NCI-H1417 (cell line): ENCODE results near the gene GRM3.

Experiments used
- DNase-seq, 3 experiments: peaks; one replicate each; lab custom pipeline; 2025; lab: John Stamatoyannopoulos, UW

The GRM3 gene

DNA sequence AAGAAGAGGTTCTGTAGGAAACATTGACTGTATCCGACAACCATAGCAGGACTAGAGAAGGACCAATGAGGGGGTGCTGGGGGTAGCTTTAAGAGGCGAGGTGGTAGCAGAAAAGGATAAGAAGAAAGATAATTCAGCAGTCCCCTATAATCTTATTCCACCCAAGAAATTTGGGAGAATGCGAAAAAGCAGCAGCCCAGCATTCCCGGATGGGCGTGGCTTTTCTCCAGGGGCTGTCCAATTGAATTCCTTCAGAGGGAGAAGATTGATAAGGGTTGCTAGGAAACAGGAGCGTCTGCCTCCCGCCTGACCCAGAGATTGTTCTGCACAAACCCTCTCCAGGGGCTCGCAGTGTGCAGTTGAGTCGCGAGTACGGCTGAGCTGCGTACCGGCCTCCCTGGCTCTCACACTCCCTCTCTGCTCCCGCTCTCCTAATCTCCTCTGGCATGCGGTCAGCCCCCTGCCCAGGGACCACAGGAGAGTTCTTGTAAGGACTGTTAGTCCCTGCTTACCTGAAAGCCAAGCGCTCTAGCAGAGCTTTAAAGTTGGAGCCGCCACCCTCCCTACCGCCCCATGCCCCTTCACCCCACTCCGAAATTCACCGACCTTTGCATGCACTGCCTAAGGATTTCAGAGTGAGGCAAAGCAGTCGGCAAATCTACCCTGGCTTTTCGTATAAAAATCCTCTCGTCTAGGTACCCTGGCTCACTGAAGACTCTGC, at the start of gene GRM3:
Gene GRM3 (plus strand): TSS at position 349 of the 721 bp plus-strand sequence. CDS start 121,237 bp downstream, outside the sequence.
- no peak for DNase-seq

DNA sequence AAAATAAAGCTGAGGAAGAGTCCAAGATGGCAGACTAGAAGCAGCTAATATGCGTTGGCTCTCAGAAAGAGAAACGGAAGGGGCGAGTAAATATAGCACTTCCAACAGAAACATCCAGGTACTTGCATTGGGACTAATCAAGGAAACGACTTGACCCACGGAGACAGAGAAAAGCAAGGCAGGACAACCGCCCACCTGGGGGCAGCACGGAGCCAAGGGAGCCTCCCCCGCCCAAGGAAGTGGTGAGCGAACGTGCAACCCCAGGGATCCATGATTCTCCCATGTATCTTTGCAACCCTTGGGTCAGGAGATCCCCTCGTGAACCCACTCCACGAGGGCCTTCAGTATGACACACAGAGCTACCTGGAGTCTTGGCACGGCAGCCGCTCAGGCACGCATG, 45.4 kb upstream of the GRM3 start:
- DNase-seq = peak in 1 of 3 experiments; percentile 25

GRCh38 chr7:86598721-86599120, 45.0 kb upstream of the GRM3 start:
- DNase-seq = no peak

DNA sequence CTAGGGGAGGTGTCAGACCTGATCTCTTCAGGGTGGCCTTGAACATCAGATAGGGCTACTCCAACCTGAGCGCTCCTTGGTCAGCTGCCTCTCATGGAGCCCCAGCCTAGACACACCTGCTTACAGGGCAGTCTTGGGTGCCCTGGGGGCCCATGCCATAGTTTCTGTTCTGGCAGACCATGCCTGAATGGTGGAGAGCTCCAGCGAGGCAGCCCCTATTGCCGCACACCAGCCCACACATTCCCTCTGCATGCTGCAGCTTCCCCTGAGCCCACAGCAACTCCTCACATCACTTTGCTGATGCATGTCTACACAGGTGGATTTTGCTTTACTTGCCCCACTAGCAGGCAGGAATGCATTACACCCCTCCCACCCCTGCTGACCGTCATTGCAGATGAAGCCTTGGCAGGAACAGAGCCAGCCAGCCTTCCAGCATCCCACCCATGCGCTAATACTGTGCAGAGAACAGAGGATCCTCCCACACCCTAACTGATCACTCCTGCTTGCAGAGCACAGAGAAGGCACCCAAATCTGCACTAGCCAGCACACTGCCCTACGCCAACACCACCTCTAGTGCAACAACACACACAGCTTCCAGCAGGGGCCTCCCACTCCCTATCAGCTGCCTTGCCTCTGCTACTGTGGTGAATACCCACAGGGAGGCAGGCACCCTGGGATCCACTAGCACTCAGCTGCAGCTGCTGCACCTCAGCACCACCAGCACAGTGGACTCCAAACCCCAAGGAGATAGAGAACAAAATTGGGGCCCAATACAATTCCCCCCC, 43.0 kb upstream of the GRM3 start:
- peak in 1 of 3 experiments; percentile 19 for DNase-seq

- peak in 1 of 3 experiments; percentile 16 for DNase-seq
These were observed 28.0 kb upstream of the GRM3 start for GRCh38 chr7:86615711-86616110.

GRCh38 chr7:86644282-86645224, 844 bp downstream of the GRM3 start:
- no peak for DNase-seq

GRCh38 chr7:86645225-86645608, 1.5 kb downstream of the GRM3 start:
- DNase-seq = no peak

DNA sequence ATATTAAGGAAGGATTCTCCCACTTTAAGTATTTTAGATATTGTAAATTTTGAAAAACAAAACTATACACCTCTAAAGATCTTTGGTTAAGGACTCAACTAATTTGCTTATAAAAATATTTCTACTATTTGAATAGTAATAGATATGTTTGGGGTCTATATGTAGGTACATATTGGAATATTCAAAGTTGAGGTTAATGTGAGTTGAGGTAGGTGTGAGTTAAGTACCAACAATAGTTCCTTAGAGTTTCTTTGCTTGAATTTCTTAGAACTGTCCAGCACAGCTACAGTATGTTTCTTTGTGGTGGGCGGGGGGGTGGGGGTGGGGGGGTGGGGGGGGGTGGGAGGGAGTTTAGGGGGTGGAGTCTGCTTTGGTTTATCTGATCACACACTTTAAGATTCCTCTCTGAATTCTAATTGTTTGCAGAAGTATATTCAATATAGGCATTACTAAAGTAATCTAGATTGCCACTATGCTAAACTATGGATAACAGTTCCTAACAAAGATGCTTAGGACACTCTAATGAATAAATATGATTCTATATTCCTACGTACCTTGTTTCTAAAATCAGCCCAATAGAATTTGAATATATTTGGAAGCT, 2.1 kb downstream of the GRM3 start:
- no peak for DNase-seq

DNA sequence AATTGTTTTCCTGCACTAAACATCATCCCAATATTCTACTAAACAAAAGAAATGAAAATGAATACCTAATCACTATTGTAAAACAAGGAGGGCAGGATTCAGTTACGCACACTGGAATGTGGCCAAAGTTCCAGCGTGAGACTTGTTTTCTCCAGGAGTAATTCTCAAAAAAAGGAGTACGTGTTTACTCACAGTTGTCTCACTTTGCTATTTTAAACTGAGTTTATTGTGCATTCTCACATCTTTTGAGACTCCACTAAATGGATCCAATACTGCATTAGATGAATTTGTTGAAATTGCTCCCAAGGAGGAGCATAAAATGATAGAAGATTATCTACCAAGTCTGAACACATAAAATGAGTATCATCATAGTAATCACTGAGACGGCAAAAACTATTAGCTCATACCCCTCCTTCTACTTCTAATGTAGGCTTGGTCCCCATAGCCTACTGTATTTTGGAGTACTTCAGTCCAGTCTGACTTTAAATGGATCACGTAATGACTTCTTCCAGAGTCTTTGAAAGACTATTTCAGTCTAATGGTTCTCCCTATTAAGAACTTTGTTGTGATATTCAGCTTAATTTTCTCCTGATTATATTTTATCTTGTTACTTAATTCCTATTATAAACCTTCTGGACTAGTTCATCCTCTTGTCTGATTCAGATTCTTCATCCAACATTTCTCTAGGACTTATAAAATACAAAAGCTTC, 3.8 kb downstream of the GRM3 start:
- DNase-seq = peak in 1 of 3 experiments; percentile 46

- no peak for DNase-seq
These were observed 4.5 kb downstream of the GRM3 start for GRCh38 chr7:86648169-86648568.

DNA sequence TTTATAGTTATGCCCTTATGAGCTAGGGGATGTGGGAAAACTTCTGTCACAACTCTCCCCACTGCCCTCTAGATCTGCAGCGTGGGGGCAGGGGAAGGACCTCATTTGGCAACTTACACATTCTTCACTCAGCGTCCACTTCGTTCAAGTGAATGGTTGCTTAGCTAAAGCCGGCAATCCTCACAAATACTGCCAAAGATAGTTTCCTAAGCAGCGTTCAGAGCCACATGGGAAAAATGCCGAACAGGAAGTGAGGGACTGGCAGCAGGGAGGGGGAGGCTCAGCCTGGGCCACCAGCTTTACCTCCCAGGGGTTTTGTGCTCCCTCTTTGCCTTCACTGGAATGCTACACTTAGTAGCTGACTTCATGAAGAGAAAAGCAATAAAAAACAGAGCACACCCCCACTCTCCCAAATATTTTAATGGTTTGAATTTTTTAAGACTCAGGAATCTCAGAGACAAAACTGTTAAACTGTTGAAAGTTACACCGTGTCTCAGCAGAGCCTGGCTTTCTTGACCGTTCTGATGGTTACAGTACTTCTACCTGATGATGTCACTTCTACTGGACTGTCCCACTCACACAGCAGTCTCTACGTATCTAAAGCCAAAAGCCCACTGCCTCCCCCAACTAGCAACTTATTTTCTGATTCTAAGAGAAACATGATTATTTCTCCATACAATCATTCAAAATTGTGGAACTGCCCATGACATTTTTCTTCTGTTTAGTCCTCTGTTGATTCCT, 10.4 kb downstream of the GRM3 start:
- DNase-seq = no peak

DNA sequence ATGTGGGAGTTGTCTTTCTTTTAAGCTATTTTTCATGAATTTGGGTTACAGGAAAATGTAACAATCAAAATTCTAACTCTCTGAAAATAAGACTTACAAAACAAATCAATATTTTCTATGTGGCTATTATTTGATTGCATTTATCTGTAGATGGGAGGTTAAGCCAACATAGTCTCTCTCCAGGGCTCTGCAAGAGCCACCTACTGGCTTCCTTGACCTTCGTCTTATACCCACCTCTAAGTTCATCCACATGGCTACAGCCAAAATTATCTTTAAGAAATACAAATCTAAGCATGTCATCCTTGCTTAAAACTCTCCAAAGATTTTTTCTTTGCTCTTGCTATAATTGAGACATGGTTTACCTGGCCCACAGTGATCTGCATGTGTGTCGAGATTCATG, 14.2 kb downstream of the GRM3 start:
- no peak for DNase-seq

DNA sequence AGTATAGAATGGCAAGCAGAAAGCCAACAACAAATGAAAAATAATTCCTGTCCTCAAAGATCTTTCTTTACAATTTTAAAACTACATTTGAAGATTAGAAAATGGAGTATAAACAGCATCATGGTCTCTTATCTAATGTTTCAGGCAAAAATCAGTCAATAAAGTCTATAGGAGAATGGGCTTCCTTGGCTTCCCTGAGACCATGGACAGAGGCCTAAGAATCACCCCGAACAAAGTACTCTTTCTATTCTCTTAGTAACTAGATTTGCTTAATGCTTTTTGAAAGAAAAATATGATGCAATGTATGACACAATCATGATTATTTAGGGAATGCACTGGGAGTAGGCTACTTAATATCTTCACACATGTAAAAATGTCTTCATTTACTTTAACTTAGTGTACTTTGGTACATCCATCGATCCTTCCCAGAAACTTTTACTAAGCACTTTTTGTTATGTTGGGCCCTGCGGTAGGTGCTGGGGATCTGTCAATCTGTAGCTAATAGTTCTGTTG, 17.3 kb downstream of the GRM3 start:
- no peak for DNase-seq

DNA sequence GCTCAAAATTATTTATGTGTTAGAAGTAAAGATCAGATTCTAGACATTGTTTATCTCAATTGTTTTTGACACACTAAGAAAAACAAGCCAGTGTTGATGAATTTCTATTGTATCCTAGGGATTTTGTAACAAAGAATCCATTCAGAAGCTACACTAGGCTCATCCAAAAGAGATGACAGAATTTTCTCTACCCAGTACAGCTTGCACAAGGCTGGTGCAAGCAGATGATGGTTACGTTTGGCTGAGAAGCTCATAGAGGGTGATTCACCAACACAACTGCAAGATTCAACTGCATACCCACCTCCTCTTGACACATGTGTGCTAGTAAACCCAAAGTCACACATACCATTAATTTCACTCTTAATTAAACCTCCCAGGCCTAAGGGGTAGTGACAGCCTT, 20.8 kb downstream of the GRM3 start:
- no peak for DNase-seq

DNA sequence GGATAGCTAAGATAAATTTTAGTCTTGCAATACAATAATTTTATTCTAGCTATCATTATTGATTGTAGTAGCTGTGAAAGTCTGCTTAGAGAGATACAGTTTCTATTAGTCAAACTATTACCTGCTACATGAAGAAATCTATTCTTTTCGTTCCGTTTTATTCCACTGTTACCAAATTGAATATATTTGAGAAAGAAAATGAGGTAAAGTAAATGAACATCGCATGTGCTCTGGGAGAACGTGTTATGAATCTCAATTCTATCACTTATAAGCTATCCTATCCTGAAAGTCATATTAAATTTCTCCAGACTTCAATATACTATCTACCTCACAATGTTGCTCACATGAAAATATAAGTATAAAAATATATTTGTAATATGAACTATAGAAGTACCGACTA, 21.3 kb downstream of the GRM3 start:
- no peak for DNase-seq

DNA sequence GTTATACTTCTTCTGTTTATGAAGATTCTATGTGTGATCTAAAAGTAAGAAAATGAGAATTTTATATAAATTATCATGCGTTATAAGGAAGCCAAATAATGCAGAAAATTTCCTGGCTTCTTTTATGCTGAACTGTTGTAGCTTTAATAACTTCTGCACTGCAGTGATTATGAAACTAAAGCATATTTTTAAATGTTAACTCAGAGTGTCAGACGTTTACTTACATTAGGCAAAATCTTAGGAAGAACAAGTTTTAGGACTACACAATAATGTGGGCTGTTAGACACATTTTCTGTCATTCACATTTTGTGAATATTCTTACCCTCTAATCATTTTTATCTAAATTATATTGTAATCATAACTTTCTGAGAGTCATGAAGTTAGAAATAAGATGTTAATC, 22.0 kb downstream of the GRM3 start:
- DNase-seq = no peak

DNA sequence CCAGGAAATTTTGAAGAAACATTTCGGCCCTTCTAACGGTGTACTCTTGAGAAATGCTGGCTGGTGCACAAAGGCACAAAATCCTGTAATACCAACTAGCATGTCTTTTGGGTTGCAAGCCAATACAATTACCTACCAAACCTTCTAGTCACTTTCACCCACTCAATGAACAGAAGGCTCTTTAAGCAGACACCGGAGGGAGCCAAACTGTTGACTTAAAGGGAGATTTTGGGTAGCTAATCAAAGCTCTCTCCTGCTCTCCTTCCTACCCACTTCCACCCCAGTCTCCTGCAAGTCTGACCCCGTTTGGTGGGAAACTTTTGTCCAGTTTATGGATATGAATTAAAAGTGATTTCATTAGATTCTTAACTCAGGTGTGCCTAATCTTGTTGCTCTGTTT, 24.0 kb downstream of the GRM3 start:
- DNase-seq = peak in 2 of 3 experiments; percentile 49 to 85

- DNase-seq = peak in 1 of 3 experiments; percentile 22
These were observed 24.6 kb downstream of the GRM3 start for GRCh38 chr7:86668315-86668714.

DNA sequence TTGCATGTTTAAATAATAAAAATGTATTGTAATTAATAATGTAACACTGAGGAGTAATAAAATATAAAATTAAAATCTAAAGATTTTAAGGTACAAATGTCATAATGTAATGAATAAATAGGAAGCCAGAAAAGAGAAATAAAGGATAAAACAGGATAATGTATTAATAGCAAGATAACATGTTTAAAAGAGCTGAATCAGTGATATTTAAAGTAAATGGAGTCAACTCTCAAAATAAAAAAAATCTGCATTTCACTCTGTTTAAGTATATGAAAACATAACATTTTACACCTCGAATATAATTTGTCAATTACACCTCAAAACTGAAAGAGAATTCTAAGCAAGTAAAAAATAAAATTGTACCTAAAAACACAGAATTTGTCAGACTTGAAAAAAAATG, 44.1 kb downstream of the GRM3 start:
- no peak for DNase-seq

DNA sequence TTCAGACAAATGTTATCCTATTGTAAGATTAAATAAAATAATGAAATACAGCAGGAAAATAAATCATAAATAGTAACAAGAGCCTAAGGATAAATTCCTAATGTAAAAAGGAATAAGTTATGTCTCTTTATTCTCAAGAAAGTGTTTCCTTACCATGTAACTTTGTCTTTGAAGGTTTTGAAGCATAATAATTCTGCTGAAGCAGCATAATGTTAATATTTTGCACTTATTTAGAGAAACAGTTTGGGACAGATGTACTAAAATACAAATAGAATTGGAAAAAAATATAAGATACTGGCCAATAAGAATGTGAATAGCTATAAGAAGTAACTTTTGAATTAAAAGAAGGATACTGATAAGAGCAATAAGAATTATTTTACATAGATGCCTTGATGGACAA, 45.7 kb downstream of the GRM3 start:
- no peak for DNase-seq
